Chondrocyte (in vitro differentiated cells): ENCODE data around the gene SCYGR5. TPM values are rescaled to one million over a fixed set of nuclear protein-coding genes. Genes with fewer than 3 reads are reported as not detected.

Experiments
- DNase-seq: peaks from one replicate; pipeline ENCODE4 v3.0.0; 2021; ENCODE audit warnings: mixed read lengths, low spot score
- H3K27ac Mint-ChIP-seq: one replicate; pipeline ENCODE4 v1.8.0; 2021; ENCODE audit warnings: mild to moderate bottlenecking, moderate library complexity, mixed read lengths; ENCODE audit not compliant: unreplicated experiment
- H3K27me3 Mint-ChIP-seq: 2 replicates; pipeline ENCODE4 v1.8.0; 2021; ENCODE audit warnings: low read depth, mixed read lengths
- H3K36me3 Mint-ChIP-seq: 2 replicates; pipeline ENCODE4 v1.8.0; 2021; ENCODE audit warnings: low read depth, mixed read lengths
- H3K4me1 Mint-ChIP-seq: 2 replicates; pipeline ENCODE4 v1.8.0; 2021; ENCODE audit warnings: low read depth, mild to moderate bottlenecking, mixed read lengths
- H3K4me3 Mint-ChIP-seq: one replicate; pipeline ENCODE4 v1.8.0; 2021; ENCODE audit warnings: mild to moderate bottlenecking, moderate library complexity, mixed read lengths; ENCODE audit not compliant: unreplicated experiment
- H3K9me3 Mint-ChIP-seq: 2 replicates; pipeline ENCODE4 v1.8.0; 2021; ENCODE audit warnings: low read depth, mixed read lengths
- CTCF ChIP-seq: fragments of 200-600 bp; sonication (generic); IDR thresholded peaks from 2 replicates; pipeline ENCODE4 v1.5.0; 2021; ENCODE audit warnings: antibody characterized with exemption, mild to moderate bottlenecking, moderate library complexity
- total RNA-seq: library from RNA; stranded (reverse); gene quantifications from 3 replicates; pipeline ENCODE4 v1.2.1, GENCODE V29; 2021

Gene SCYGR5
- total RNA-seq, 1 donor from 2014 or later: not detected

DNA sequence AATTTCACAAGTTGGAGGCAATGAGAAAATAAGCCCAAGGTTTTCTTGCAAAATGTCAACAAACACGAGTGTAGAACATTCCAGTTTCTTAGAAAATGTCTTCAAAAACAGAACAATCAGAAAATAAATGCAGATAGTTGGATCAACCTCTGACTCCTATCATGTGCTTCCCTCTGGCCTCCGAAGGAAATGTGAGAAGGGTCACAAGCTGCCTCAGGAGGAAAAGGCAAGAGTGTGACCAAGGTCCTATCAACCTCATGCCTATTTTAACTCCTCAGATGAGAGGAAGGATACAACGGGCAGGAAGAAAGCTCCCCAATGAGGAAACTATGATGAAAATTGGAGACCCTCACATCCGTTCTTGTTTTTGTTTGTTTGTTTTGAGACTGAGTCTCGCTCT lies 7.9 kb downstream of the SCYGR5 start:
- H3K36me3 Mint-ChIP-seq: no peaks in the 10 kb centered on the region
- no peak overlapping the region for H3K4me3 Mint-ChIP-seq
- H3K9me3 Mint-ChIP-seq: no peaks in the 10 kb centered on the region
- no peak for DNase-seq
- no peaks in the 10 kb centered on the region for H3K4me1 Mint-ChIP-seq
- peaks cover 3% of the 10 kb centered on the region for H3K27me3 Mint-ChIP-seq
- TF ChIP-seq CTCF: no peak
- H3K27ac Mint-ChIP-seq: no peak overlapping the region

- H3K4me3 Mint-ChIP-seq: no peak overlapping the region
- no peaks in the 10 kb centered on the region for H3K4me1 Mint-ChIP-seq
- DNase-seq: no peak
- H3K27me3 Mint-ChIP-seq: no peaks in the 10 kb centered on the region
- H3K36me3 Mint-ChIP-seq: no peaks in the 10 kb centered on the region
- no peak overlapping the region for H3K27ac Mint-ChIP-seq
- no peaks in the 10 kb centered on the region for H3K9me3 Mint-ChIP-seq
- TF ChIP-seq CTCF: no peak
These were observed 11.3 kb downstream of the SCYGR5 start for GRCh38 chr2:227677928-227678327.

DNA sequence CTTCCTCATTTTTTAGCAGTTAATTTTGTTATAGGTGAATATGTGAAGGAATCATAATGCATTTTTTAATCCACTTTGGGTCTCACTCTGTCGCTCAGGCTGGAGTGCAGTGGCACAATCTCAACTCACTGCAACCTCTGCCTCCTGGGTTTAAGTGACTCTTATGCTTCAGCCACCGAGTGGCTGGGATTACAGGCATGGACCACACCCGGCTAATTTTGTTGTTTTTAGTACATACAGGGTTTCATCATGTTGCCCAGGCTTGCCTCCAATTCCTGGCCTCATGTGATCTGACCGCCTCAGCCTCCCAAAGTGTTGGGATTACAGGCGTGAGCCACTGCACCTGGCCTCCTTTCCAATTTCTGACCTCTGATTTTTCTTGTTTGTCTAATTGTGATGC lies 17.7 kb downstream of the SCYGR5 start:
- no peaks in the 10 kb centered on the region for H3K9me3 Mint-ChIP-seq
- no peak for TF ChIP-seq CTCF

GRCh38 chr2:227687189-227687588 lies 20.6 kb downstream of the SCYGR5 start:
- no peak overlapping the region for H3K4me3 Mint-ChIP-seq
- H3K27me3 Mint-ChIP-seq: peaks cover 23% of the 10 kb centered on the region
- no peaks in the 10 kb centered on the region for H3K9me3 Mint-ChIP-seq
- no peaks in the 10 kb centered on the region for H3K4me1 Mint-ChIP-seq
- TF ChIP-seq CTCF: no peak
- DNase-seq: no peak
- H3K27ac Mint-ChIP-seq: no peak overlapping the region
- H3K36me3 Mint-ChIP-seq: no peaks in the 10 kb centered on the region

More for the DNA sequence above, 17.7 kb downstream of the SCYGR5 start:
- DNase-seq: no peak
- H3K4me3 Mint-ChIP-seq: no peak overlapping the region
- H3K27me3 Mint-ChIP-seq: peaks cover 8% of the 10 kb centered on the region
- H3K36me3 Mint-ChIP-seq: no peaks in the 10 kb centered on the region
- no peaks in the 10 kb centered on the region for H3K4me1 Mint-ChIP-seq
- no peak overlapping the region for H3K27ac Mint-ChIP-seq

DNA sequence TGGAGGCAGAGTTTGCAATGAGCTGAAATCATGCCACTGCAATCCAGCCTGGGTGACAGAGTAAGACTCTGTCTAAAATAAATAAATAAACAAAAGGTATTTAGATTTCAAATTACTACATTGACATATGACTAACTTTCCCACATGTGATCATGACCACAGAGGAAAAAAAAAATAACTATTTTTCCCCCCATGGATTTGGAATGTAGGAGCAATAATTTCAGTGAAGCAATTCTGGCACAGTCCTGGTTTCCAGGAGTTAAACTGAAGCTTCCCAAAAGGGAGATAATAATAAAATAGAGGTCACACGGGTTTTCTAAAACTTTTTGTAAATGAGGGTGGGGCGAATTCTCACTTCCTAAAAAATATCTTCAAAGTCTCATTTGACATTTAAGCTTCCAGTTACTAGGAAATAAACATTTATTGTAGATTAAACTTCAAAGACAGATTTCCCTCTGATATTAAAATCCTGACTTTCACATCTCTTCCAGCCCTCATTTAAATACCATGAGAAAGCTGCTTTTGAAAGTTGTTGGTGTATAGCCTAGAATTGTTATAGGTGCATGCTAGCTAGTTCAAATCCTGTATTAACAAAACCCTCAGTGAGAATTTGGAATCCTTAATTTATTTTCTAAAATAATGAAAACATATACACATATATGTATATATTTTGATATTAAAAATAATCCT lies 30.5 kb downstream of the SCYGR5 start:
- DNase-seq: no peak
- H3K9me3 Mint-ChIP-seq: peaks cover 5% of the 10 kb centered on the region
- H3K36me3 Mint-ChIP-seq: no peaks in the 10 kb centered on the region
- H3K27ac Mint-ChIP-seq: no peak overlapping the region
- peaks cover 19% of the 10 kb centered on the region for H3K27me3 Mint-ChIP-seq
- no peak overlapping the region for H3K4me3 Mint-ChIP-seq
- no peaks in the 10 kb centered on the region for H3K4me1 Mint-ChIP-seq
- TF ChIP-seq CTCF: no peak
